ENCODE measurements around the gene CCDC86.

CCDC86 gene

DNA sequence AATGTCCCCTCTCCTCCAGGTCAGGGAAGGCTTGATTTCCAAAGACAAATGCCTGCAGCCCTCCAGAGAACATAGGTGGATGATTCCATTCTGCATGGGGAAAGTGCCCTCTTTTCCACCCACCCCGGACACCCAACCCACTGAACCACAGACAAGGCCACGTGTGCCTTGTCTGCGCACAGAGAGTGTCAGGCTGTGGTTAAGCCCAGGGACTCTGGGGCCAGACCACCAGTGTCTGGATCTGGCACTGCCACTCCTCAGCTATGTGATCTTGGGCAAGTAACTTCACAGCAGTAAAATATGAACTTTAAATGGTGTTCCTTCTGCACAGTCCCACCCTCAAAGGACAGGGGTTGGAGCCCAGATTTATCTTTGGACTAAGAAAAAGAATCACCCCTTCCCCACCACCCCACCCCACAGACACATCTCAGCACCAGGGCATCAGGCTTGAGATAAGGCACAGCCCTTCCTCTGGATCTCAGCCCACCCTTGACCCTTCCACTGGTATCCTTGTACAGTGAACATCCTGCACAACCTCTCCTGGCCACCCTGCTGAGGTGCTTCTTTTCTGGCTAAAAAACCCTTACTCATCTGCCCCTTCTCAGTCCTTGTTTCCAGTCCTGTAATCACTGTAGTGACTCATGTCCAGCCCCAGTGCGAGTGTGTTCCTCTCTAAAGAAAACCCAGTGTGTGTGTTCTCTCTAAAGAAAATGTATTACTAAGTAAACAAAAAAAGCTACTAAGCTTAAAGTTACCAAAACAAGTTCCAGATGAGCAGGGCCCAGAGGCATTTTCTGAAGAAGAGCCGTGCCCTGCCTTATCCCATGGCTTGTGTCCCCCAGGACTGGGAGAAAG, 15.7 kb downstream of the CCDC86 start:
- H3K4me3 ChIP-seq = no peak overlapping the region
- H3K36me3 ChIP-seq = peaks cover 10% of the 10 kb centered on the region
- H4K20me1 ChIP-seq = no peaks in the 10 kb centered on the region
- peaks cover 96% of the 10 kb centered on the region for H3K4me1 ChIP-seq
- peak overlapping the region; percentile 92 for H3K4me2 ChIP-seq
- peak overlapping the region; percentile 29; the same call in 1 of the 2 replicates for H3K9ac ChIP-seq
- H3K27ac ChIP-seq = peak overlapping the region; percentile 83
- H3K9me3 ChIP-seq = peaks cover 5% of the 10 kb centered on the region; the same call in 1 of the 2 replicates
- no peaks in the 10 kb centered on the region for H3K27me3 ChIP-seq
- no peak for TF ChIP-seq Cebpa-rat (IDR thresholded peaks at IDR 0.05)

DNA sequence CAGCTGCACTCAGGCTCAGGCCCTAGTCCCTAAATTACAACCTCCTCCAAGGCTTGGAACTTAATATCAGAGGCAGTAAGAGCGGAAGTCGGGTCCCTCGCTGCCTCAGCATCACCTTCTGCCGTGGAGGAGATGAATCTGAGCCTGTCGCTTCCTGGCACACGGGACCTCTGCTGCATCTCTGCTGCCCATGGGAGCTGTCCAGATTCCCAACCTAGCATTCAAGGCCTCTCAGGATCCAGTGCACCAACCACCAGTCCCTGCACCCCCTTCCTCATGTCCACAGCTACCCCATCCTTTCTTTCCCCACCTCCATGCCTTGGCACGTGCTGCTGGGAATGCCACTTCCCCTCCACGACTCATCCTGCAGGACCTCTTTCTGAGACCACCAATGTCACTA, 16.3 kb downstream of the CCDC86 start:
- Histone ChIP-seq H3K4me1 (peaks cover 98% of the 10 kb centered on the region), H4K20me1 (no peaks in the 10 kb centered on the region), H3K9me3 (no peaks in the 10 kb centered on the region), H3K27ac (peak overlapping the region; percentile 83), H3K4me3 (no peak overlapping the region; the same call in 1 of the 2 replicates), H3K36me3 (peaks cover 3% of the 10 kb centered on the region), H3K4me2 (peak overlapping the region; percentile 92), H3K27me3 (no peaks in the 10 kb centered on the region), H3K9ac (peak overlapping the region; percentile 29; the same call in 1 of the 2 replicates)
- TF ChIP-seq Cebpa-rat (IDR thresholded peaks at IDR 0.05) = no peak

DNA sequence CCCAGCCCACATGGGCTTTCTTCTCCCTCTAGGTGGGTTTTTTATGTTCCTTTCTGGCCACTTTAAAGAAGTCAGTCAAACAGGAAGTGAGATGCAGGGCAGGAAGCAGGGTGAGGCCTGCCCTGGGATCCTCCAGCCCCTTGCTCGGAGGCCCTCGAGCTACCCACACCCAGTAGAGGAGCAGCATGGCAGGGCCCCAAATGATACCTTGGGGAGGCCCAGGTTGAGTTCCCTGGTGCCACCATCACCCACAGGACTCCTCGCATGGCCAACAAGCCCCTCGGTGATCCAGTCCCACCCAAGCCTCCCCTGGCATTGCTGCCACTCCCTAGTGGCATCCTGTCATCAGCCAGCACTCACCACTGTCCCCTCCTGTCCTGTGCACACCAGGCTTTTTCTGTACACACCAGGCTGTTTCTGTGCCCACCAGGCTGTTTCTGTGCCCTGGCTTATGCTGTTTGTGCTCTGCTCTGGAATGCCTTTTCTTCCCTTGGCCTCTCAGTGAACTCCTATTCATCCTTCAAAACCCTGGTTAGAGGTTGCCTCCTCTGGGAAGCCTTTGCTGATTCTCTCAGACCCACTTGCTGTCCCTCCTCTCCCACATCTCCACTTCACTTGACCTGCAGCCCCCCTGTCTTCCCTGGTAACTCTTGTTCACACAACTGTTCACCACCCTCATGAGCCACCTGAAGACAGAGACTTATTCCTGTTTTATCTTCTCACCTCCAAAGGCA, 17.0 kb downstream of the CCDC86 start:
- H3K4me3 ChIP-seq = no peak overlapping the region; the same call in 1 of the 2 replicates
- peak overlapping the region; percentile 83 for H3K27ac ChIP-seq
- no peaks in the 10 kb centered on the region for H3K27me3 ChIP-seq
- no peaks in the 10 kb centered on the region for H3K36me3 ChIP-seq
- H3K9ac ChIP-seq = peak overlapping the region; percentile 29; the same call in 1 of the 2 replicates
- H4K20me1 ChIP-seq = no peaks in the 10 kb centered on the region
- H3K4me2 ChIP-seq = peak overlapping the region; percentile 92
- H3K4me1 ChIP-seq = peaks cover 98% of the 10 kb centered on the region
- no peaks in the 10 kb centered on the region for H3K9me3 ChIP-seq
- no peak for TF ChIP-seq Cebpa-rat (IDR thresholded peaks at IDR 0.05)

DNA sequence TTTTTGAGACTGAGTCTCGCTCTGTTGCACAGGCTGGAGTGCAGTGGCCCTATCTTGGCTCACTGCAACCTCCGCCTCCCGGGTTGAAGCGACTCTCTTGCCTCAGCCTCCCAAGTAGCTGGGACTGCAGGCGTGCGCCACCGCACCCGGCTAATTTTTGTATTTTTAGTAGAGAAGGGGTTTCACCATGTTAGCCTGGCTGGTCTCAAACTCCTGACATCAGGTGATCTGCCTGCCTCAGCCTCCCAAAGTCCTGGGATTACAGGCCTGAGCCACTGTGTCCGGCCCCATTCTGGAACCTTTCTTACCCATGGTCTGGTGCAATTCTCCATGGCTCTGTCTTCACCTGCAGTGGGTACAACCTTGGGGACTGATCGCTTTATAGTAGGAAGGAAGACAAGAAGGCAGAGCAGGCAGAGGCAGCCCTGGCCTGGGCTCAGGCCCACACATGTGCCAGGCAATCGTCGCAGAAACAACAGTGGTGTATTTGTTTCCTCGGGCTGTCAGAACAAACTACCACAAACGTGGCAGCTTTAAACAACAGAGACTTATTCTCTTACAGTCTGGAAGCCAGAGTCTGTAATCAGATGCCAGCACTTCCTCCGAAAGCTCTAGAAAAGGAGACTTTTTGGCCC, 17.8 kb downstream of the CCDC86 start:
- H3K4me1 ChIP-seq = peaks cover 98% of the 10 kb centered on the region
- TF ChIP-seq Cebpa-rat (IDR thresholded peaks at IDR 0.05) = no peak
- H3K4me3 ChIP-seq = peak overlapping the region; percentile 5; the same call in 1 of the 2 replicates
- peak overlapping the region; percentile 92 for H3K4me2 ChIP-seq
- H3K9me3 ChIP-seq = no peaks in the 10 kb centered on the region
- H4K20me1 ChIP-seq = no peaks in the 10 kb centered on the region
- peak overlapping the region; percentile 83 for H3K27ac ChIP-seq
- no peaks in the 10 kb centered on the region for H3K27me3 ChIP-seq
- peak overlapping the region; percentile 60; the same call in 1 of the 2 replicates for H3K9ac ChIP-seq
- H3K36me3 ChIP-seq = no peaks in the 10 kb centered on the region

DNA sequence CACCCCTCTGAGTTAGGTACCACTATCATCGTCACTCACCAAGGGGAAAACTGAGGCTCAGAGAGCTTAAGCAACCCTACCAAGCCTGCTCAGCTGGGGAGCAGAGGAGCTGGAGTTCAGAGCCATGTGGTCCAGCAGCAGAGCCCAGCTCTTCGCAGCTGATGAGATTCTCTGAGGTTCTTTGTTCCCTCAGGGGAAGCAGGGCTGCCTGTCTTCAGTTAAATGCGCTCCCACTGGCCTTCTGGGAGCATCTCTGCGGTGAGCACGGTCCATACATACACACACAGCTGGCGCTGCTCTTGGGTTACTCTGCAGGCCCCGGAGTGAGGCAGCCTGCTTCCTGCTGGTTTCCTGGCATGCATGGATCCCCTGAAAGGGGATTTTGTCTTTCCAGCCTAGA, 19.0 kb downstream of the CCDC86 start:
- H3K9me3 ChIP-seq = no peaks in the 10 kb centered on the region
- H3K4me2 ChIP-seq = peak overlapping the region; percentile 92
- no peaks in the 10 kb centered on the region for H3K36me3 ChIP-seq
- peak overlapping the region; percentile 83 for H3K27ac ChIP-seq
- peak; percentile 63; the same call in 1 of the 2 replicates for TF ChIP-seq Cebpa-rat (IDR thresholded peaks at IDR 0.05)
- H3K9ac ChIP-seq = peak overlapping the region; percentile 53; the same call in 1 of the 2 replicates
- H3K4me3 ChIP-seq = peak overlapping the region; percentile 56; the same call in 1 of the 2 replicates
- H3K27me3 ChIP-seq = no peaks in the 10 kb centered on the region
- H4K20me1 ChIP-seq = no peaks in the 10 kb centered on the region
- H3K4me1 ChIP-seq = peaks cover 96% of the 10 kb centered on the region

DNA sequence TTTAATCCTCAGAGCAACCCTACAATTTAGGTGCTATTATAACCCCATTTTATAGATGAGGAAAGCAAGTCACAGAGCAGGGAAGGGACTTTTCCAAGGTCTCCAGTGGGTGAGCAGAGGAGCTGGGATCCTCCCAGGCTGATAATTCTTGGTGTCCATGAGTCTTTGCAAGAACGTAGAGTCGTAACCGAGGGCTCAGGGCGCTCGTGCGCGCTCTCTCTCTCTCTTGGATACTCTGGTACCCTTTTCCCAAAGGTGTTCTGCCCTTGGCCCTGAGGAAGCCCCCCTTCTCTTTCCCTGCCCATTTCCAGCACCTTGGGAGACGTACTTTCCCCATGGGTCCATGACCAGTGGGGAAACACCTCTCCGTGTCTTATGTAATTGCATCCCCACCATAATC, 20.3 kb downstream of the CCDC86 start:
- no peak for TF ChIP-seq Cebpa-rat (IDR thresholded peaks at IDR 0.05)
- peaks cover 96% of the 10 kb centered on the region for H3K4me1 ChIP-seq

DNA sequence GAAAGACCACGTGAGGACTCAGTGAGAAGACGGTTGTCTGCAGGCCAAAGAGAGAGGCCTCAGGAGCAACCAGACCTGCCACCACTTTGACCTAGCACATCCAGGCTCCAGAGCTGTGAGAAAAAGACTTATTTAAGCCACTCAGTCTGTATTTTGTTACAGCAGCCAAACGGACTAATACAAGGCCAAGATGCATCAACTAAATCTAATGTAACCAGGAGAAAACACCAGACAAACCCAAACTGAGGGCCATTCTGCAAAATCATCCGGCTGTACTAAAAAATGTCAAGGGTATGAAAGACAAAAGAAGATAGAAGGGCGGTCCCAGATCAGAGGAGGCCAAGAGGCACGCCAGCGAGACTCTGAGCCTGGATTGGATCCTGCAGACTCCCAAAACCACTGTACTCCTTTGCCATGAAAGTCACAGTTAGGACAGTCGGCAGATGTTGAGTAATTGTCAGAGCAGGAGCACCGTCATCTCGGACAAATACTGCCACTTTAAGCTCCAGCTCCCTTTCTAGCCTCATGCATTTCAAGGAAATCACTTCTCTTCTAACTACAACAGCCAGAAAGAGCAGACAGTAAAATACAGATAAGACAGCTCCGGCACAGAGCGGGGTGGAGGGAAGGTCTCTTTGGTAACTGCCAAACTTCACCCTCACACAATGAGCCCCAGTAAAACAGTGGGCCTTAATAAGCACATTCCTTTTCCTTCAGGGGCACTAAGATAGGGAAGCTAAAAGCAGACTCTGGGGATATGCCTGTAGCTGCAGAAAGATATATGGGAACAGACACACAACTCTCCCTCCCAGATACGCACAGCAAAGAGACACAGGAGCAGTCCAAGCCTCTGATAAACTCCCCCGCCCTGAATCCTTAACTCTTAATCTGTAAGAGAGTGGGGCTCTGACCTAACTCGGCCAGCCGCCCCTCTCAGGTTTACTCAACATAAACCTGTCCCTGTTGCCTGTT, 21.9 kb downstream of the CCDC86 start:
- no peaks in the 10 kb centered on the region for H3K36me3 ChIP-seq
- peak overlapping the region; percentile 61 for H3K4me2 ChIP-seq
- TF ChIP-seq Cebpa-rat (IDR thresholded peaks at IDR 0.05) = no peak
- H3K9me3 ChIP-seq = no peaks in the 10 kb centered on the region
- H3K9ac ChIP-seq = no peak overlapping the region
- H3K4me3 ChIP-seq = no peak overlapping the region
- H3K27me3 ChIP-seq = no peaks in the 10 kb centered on the region
- H3K27ac ChIP-seq = peak overlapping the region; percentile 8; the same call in 1 of the 2 replicates
- H4K20me1 ChIP-seq = no peaks in the 10 kb centered on the region
- peaks cover 96% of the 10 kb centered on the region for H3K4me1 ChIP-seq

More for the DNA sequence above, 20.3 kb downstream of the CCDC86 start:
- Histone ChIP-seq H3K27ac (peak overlapping the region; percentile 83; the same call in 1 of the 2 replicates), H3K9me3 (no peaks in the 10 kb centered on the region), H4K20me1 (no peaks in the 10 kb centered on the region), H3K4me2 (peak overlapping the region; percentile 92), H3K9ac (no peak overlapping the region), H3K4me3 (no peak overlapping the region), H3K36me3 (no peaks in the 10 kb centered on the region), H3K27me3 (no peaks in the 10 kb centered on the region)

DNA sequence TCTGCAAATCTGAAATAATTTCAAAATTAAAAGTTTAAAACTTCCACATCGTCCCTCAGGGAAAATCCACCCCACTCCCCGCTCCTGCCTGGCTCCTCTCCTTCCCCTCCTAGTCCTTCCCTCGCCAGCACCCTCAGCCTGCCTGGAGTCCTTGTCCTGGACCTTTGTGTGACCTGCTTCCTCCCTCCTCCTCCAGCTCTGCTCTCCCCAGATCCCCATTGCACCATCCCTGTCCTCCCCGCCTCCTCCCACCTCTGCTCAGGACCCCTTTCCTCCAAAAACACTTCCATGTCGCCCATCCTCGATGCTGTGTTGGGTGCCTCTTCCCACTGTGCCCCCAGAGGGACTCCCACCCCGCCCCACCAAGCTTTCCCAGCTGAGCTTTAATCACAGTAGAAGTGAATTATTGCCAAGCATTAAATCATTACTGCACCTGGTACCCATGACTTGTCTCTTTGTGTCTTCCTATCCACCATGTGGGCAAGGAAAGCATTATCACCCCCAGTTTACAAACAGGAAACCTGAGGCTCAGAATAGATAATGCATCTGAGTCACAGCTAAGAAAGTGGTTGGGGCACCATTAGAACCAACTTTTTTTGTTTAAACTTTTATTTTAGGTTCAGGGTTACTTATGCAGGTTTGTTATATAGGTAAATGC, 23.1 kb downstream of the CCDC86 start:
- Histone ChIP-seq H3K9me3 (no peaks in the 10 kb centered on the region), H3K27ac (no peak overlapping the region; the same call in 1 of the 2 replicates), H3K4me3 (no peak overlapping the region), H3K27me3 (no peaks in the 10 kb centered on the region), H3K9ac (no peak overlapping the region), H3K36me3 (no peaks in the 10 kb centered on the region), H3K4me1 (peaks cover 94% of the 10 kb centered on the region), H4K20me1 (no peaks in the 10 kb centered on the region), H3K4me2 (peak overlapping the region; percentile 61)
- no peak for TF ChIP-seq Cebpa-rat (IDR thresholded peaks at IDR 0.05)
